PFSK-1 (cell line): ENCODE results near the gene GDPD5.

Source experiments
- POLR2AphosphoS5 ChIP-seq: IDR thresholded peaks from 2 replicates; pipeline ENCODE4 v1.6.1; 2012; ENCODE audit warnings: low read depth, mild to moderate bottlenecking, control low read depth, low read length, moderate library complexity
- SIN3A ChIP-seq: IDR thresholded peaks from 2 replicates; pipeline ENCODE4 v1.6.1; 2012; ENCODE audit warnings: mild to moderate bottlenecking, low read length, moderate library complexity, borderline replicate concordance; ENCODE audit not compliant: insufficient read depth

GRCh38 chr11:75447415-75447814 is 78.3 kb downstream of the GDPD5 start:
- TF ChIP-seq SIN3A = no peak
- no peak for TF ChIP-seq POLR2AphosphoS5
